Tibial nerve (tissue), 4 donors: ENCODE results near the gene AGAP3. TPM values are rescaled to one million over a fixed set of nuclear protein-coding genes. Genes with fewer than 3 reads are reported as not detected.

Experiments
- DNase-seq, 2 donors: peaks; one replicate each; pipeline ENCODE4 v3.0.0-alpha.2; 2019; ENCODE audit warnings: low spot score in 2 of 2
- H3K27ac ChIP-seq, 4 donors: fragments of 200-600 bp; sonication (generic) in 3 of 4; one replicate each; pipeline ENCODE4 v1.5.1; 2017 to 2019; ENCODE audit warnings: mild to moderate bottlenecking in 1 of 4
- H3K27me3 ChIP-seq, 2 donors: fragments of 200-600 bp; sonication (generic) in 1 of 2; one replicate each; pipeline versions ENCODE4 v1.5.1 to v1.6.0; 2017 to 2019
- H3K36me3 ChIP-seq, 3 donors: fragments of 200-600 bp; sonication (generic); one replicate each; pipeline ENCODE4 v1.5.1; 2018 to 2019
- H3K4me1 ChIP-seq, 4 donors: fragments of 200-600 bp; sonication (generic) in 3 of 4; one replicate each; pipeline ENCODE4 v1.5.1; 2017 to 2019
- H3K4me3 ChIP-seq, 4 donors: fragments of 200-600 bp; sonication (generic) in 3 of 4; one replicate each; pipeline ENCODE4 v1.5.1; 2017 to 2019; ENCODE audit warnings: mild to moderate bottlenecking in 1 of 4, moderate library complexity in 1 of 4
- H3K9me3 ChIP-seq, 4 donors: fragments of 200-600 bp; sonication (generic) in 3 of 4; one replicate each; pipeline ENCODE4 v1.5.1; 2017 to 2019
- EP300 ChIP-seq, 2 donors: sonication (generic); formaldehyde crosslinking; IDR thresholded peaks; one replicate each; pipeline ENCODE4 v1.6.1; 2017; ENCODE audit warnings: antibody characterized with exemption in 2 of 2, mild to moderate bottlenecking in 1 of 2
- POLR2A ChIP-seq, 2 donors: fragments of 450-650 bp; IDR thresholded peaks; one replicate each; pipeline ENCODE4 v1.6.1; 2017; ENCODE audit warnings: antibody characterized with exemption in 2 of 2, mild to moderate bottlenecking in 2 of 2, moderate library complexity in 2 of 2
- WGBS, 2 donors: methylation state at CpG; one replicate each; pipeline ENCODE4 v1.1.5; 2018; 5-methylcytosine and 5-hydroxymethylcytosine counted together
- total RNA-seq, 4 donors: library from RNA; depleted of rRNA; stranded (reverse); fragments of >200 nt; gene quantifications; one replicate each; pipeline ENCODE4 v1.1.0, GENCODE V29; 2016
- TF ChIP-seq, protein P1 (sequence below), 5 experiments: fragments of 200-600 bp in 3 of 5; fragments of 450-650 bp in 2 of 5; sonication (generic) in 3 of 5; IDR thresholded peaks; one replicate each; pipeline ENCODE4 v1.5.1; 2016 to 2019; ENCODE audit warnings: antibody characterized with exemption in 5 of 5, mild to moderate bottlenecking in 3 of 5, moderate library complexity in 2 of 5

Gene AGAP3
- total RNA-seq, 4 donors from 2014 or later: 40.0 to 114 (median 87.2) TPM

DNA sequence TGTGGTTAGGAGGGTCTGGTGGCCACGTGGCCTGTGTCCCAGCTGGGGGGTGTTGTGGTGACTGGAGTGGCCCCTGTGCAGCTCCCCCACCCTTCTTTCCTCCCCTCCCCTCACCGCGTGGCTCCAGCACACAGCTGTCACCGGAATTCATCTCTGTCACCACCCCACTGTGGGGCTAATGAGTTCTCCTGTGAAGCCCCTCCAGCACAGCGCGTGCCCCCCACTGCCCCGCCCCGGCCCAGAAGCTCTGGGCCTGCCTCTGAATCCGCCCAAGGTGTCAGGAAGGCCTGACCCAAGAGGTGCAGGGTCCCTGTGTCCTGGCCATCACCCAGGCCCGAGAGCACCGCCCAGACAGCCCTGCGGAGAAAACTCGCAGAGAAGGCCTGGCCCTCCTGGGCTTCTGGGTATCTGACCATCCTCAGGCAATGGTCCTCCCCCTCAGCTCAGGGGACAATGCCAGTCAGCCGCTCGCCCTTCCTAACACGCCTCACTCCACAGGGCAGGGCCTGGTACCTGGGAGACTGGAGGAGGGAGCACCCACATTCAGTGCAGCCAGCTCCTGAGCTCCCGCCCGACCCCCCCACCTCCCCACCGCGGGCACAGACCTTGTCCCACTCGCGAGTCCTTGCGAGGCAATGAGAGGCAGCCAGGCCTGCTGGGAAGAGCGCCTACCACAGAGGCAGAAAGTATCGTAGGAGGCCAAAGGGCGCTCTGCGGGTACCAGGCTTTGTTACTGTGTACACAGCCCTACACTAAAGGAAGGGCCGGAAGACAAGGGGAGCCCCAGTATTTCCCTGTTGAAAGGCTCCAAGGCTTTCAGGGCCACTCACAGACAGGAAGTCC lies 43.1 kb downstream of the AGAP3 start:
- no peak for DNase-seq
- Histone ChIP-seq H3K4me3 (no peak overlapping the region), H3K27me3 (no peaks in the 10 kb centered on the region), H3K4me1 (peaks cover 0 to 34% (median 21%) of the 10 kb centered on the region in 4 donors), H3K27ac (no peak overlapping the region), H3K9me3 (no peaks in the 10 kb centered on the region), H3K36me3 (peaks cover 0 to 79% (median 4%) of the 10 kb centered on the region in 3 donors)
- TF ChIP-seq POLR2A (IDR thresholded peaks at IDR 0.05) (no peak), EP300 (IDR thresholded peaks at IDR 0.05) (no peak)
- TF ChIP-seq, protein P1, sequence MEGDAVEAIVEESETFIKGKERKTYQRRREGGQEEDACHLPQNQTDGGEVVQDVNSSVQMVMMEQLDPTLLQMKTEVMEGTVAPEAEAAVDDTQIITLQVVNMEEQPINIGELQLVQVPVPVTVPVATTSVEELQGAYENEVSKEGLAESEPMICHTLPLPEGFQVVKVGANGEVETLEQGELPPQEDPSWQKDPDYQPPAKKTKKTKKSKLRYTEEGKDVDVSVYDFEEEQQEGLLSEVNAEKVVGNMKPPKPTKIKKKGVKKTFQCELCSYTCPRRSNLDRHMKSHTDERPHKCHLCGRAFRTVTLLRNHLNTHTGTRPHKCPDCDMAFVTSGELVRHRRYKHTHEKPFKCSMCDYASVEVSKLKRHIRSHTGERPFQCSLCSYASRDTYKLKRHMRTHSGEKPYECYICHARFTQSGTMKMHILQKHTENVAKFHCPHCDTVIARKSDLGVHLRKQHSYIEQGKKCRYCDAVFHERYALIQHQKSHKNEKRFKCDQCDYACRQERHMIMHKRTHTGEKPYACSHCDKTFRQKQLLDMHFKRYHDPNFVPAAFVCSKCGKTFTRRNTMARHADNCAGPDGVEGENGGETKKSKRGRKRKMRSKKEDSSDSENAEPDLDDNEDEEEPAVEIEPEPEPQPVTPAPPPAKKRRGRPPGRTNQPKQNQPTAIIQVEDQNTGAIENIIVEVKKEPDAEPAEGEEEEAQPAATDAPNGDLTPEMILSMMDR (IDR thresholded peaks at IDR 0.05): no peak
- 89 to 93% methylated on average over 28 of the region's 28 CpGs for WGBS, 2 donors

DNA sequence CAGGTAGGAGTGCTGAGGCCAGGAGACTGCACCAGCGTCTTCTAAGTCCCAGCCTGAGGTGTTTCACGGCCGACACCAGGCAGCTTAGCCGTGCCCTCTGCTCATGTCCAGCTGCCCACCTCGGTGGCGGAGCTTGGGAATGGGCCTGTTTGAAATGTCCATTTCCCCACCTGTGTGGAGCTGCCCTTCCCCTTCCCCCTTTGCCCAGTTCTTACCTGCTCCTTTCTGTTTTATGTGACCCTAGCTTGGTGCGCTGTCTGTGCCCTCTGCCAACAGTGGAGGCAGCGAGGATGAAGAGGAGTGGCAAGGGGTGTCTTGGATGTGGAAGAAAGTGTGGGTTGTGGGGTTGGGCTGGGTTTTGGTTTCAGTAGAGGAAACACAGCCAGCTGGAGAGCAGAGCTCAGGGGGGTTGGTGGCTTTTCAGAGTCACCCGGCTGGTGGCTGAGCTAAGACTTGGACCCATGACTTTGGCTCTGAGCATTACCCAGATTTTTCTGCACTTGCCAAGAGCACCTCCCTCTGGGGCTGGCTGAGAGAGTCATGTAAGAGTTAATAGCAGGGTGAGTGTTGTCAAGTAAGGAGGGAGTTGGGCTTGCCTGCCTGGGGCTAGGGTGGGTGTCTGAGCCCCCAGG lies 43.8 kb downstream of the AGAP3 start:
- 91 to 94% methylated on average over 9 of the region's 9 CpGs for WGBS, 2 donors
- no peak for TF ChIP-seq POLR2A (IDR thresholded peaks at IDR 0.05)
- no peak for TF ChIP-seq EP300 (IDR thresholded peaks at IDR 0.05)
- TF ChIP-seq, protein P1 (IDR thresholded peaks at IDR 0.05): no peak
- Histone ChIP-seq H3K27ac (no peak overlapping the region), H3K4me3 (no peak overlapping the region), H3K36me3 (peaks cover under 1 to 86% (median 4%) of the 10 kb centered on the region in 3 donors), H3K9me3 (no peaks in the 10 kb centered on the region), H3K27me3 (no peaks in the 10 kb centered on the region), H3K4me1 (peaks cover 0 to 31% (median 19%) of the 10 kb centered on the region in 4 donors)
- DNase-seq: no peak

DNA sequence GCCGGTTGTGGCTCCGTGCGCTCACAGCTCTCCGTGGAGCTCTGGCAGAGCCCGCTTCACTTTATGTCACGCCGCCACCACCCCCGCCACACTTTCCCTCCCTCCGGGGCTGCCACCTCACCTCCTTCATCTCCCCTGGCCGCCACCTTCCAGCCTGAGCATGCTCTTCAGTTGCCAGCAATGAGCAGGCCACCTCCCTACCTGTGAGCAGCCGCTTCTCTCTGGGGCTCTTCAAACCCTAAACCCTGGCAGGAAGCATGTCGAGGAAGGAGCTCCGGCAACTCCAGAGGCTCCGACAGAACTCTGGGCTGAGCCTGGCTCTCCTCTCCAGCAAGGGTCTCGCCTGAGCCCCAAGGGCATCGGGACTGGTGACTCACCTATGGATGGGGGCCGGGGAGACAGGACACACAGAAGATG lies 44.5 kb downstream of the AGAP3 start:
- Histone ChIP-seq H3K4me1 (peaks cover 0 to 24% (median 12%) of the 10 kb centered on the region in 4 donors), H3K27ac (peak overlapping the region in 1 of 4 donors; percentile 53), H3K27me3 (no peaks in the 10 kb centered on the region), H3K4me3 (no peak overlapping the region), H3K36me3 (peaks cover 4 to 93% (median 4%) of the 10 kb centered on the region in 3 donors), H3K9me3 (no peaks in the 10 kb centered on the region)
- TF ChIP-seq POLR2A (IDR thresholded peaks at IDR 0.05): no peak
- TF ChIP-seq, protein P1 (IDR thresholded peaks at IDR 0.05): no peak
- TF ChIP-seq EP300 (IDR thresholded peaks at IDR 0.05): no peak
- WGBS, 2 donors: 84 to 91% methylated on average over 14 to 17 of the region's 17 CpGs
- no peak for DNase-seq

DNA sequence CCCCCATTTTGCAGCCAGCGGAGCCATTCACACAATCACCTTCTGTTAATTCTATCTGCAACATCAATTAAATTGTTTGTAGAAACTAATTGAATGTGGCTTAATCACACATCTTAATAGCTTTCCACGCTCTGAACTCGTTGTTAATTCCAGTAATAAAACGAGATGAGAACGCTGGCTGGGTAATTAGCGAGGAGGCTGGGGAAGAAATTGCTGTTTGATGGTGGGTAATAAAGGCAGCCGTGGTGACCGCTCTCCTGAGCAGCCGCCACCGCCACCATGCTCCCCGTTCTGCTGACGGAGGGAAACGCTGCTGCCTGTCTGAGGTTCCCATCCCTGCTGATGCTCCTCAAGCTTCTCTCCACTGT lies 44.9 kb downstream of the AGAP3 start:
- 77 to 82% methylated on average over 13 of the region's 13 CpGs for WGBS, 2 donors
- TF ChIP-seq EP300 (IDR thresholded peaks at IDR 0.05) (no peak), POLR2A (IDR thresholded peaks at IDR 0.05) (no peak)
- TF ChIP-seq, protein P1 (IDR thresholded peaks at IDR 0.05): no peak
- no peaks in the 10 kb centered on the region for H3K9me3 ChIP-seq
- no peaks in the 10 kb centered on the region for H3K27me3 ChIP-seq
- H3K4me1 ChIP-seq: peaks cover 0 to 19% (median 8%) of the 10 kb centered on the region in 4 donors
- H3K36me3 ChIP-seq: peaks cover 4 to 97% (median 4%) of the 10 kb centered on the region in 3 donors
- H3K27ac ChIP-seq: peak overlapping the region in 1 of 4 donors; percentile 53
- H3K4me3 ChIP-seq: no peak overlapping the region
- DNase-seq: no peak
